A549 (cell line): ENCODE data around the gene RPS25. TPM values are rescaled to one million over a fixed set of nuclear protein-coding genes. Genes with fewer than 3 reads are reported as not detected.

Experiments
- ATAC-seq, 2 experiments: fragments of 200-7000 bp in 1 of 2; fragments of >200 bp in 1 of 2; cut with Nextera tagmentation in 1 of 2; cut with Tn5 transposase in 1 of 2; 3 replicates each; pipeline versions ENCODE4 v1.8.0 to v1.9.1; 2018 to 2020; ENCODE audit warnings: mild to moderate bottlenecking in 1 of 2, moderate library complexity in 1 of 2
- CTCF ChIA-PET: fragments of 300-600 bp; sonication (Branson Sonifier 250); formaldehyde crosslinking; extraction: SDS; loops from one replicate; lab custom pipeline; 2021; ENCODE audit warnings: antibody characterized with exemption, inconsistent platforms; lab: Yijun Ruan, JAX
- POLR2A ChIA-PET: fragments of 350-600 bp; formaldehyde crosslinking; extraction: SDS; loops from one replicate; lab custom pipeline; 2021; ENCODE audit warnings: antibody characterized with exemption, inconsistent platforms; lab: Yijun Ruan, JAX
- DNase-seq, 2 experiments: peaks; one replicate each; pipeline versions ENCODE4 v3.0.0 to v3.0.0-alpha.2; 2011 to 2016; ENCODE audit warnings: low read depth in 1 of 2, low spot score in 1 of 2
- FAIRE-seq: peaks from 2 replicates; lab custom pipeline; 2011; peaks lifted over from hg19 to GRCh38; lab: Jason Lieb, UNC
- H3K27ac ChIP-seq, 2 experiments: fragments of >200 bp; sonication (Bioruptor Twin); formaldehyde crosslinking; 3 replicates each; pipeline ENCODE4 v1.5.1; 2016 to 2017
- H3K4me1 ChIP-seq: fragments of >200 bp; sonication (Bioruptor Twin); formaldehyde crosslinking; 3 replicates; pipeline ENCODE4 v1.6.1; 2016
- H3K4me2 ChIP-seq: fragments of >200 bp; sonication (Bioruptor Twin); formaldehyde crosslinking; 3 replicates; pipeline ENCODE4 v1.6.1; 2016
- H3K4me3 ChIP-seq: fragments of >200 bp; sonication (Bioruptor Twin); formaldehyde crosslinking; 3 replicates; pipeline ENCODE4 v1.5.1; 2016
- H3K9me3 ChIP-seq: fragments of >200 bp; sonication (Bioruptor Twin); formaldehyde crosslinking; 3 replicates; pipeline ENCODE4 v1.6.1; 2016
- ATOH8 ChIP-seq: fragments of 250-450 bp; sonication (Bioruptor Pico); IDR thresholded peaks from 2 replicates; pipeline ENCODE4 v1.5.0; 2020; ENCODE audit warnings: low read depth, mild to moderate bottlenecking, moderate library complexity
- BHLHE40 ChIP-seq: IDR thresholded peaks from 2 replicates; pipeline ENCODE4 v1.6.1; 2012; ENCODE audit warnings: low read depth, low read length, inconsistent platforms
- CBX2 ChIP-seq: fragments of 200-600 bp; sonication (generic); IDR thresholded peaks from 2 replicates; pipeline ENCODE4 v1.6.1; 2016; ENCODE audit warnings: low read depth, mild to moderate bottlenecking, borderline replicate concordance
- CHD4 ChIP-seq: fragments of 200-600 bp; sonication (generic); IDR thresholded peaks from 2 replicates; pipeline ENCODE4 v1.6.1; 2016; ENCODE audit warnings: antibody characterized with exemption, mild to moderate bottlenecking, borderline replicate concordance
- CTCF ChIP-seq: fragments of >200 bp; sonication (Bioruptor Twin); formaldehyde crosslinking; IDR thresholded peaks from 3 replicates; pipeline ENCODE4 v1.5.1; 2016
- E2F6 ChIP-seq: IDR thresholded peaks from 2 replicates; pipeline ENCODE4 v1.6.1; 2012; ENCODE audit warnings: low read depth, borderline replicate concordance
- ELK1 ChIP-seq: fragments of 150-350 bp; IDR thresholded peaks from 2 replicates; pipeline ENCODE4 v1.6.1; 2014; ENCODE audit warnings: low read depth, mild to moderate bottlenecking, low read length
- FOSB ChIP-seq: fragments of 250-450 bp; sonication (Bioruptor Pico); IDR thresholded peaks from 2 replicates; pipeline ENCODE4 v1.5.0; 2020; ENCODE audit warnings: mild to moderate bottlenecking, moderate library complexity
- HEYL ChIP-seq: fragments of 250-450 bp; sonication (Bioruptor Pico); IDR thresholded peaks from 2 replicates; pipeline ENCODE4 v1.8.0; 2021; ENCODE audit warnings: mild to moderate bottlenecking, moderate library complexity
- HOXA7 ChIP-seq: fragments of 250-450 bp; sonication (Bioruptor Pico); IDR thresholded peaks from 2 replicates; pipeline ENCODE4 v1.5.0; 2020; ENCODE audit warnings: mild to moderate bottlenecking, moderate library complexity
- HOXB13 ChIP-seq: fragments of 250-450 bp; sonication (Bioruptor Pico); IDR thresholded peaks from 2 replicates; pipeline ENCODE4 v1.5.0; 2020; ENCODE audit warnings: low read depth, mild to moderate bottlenecking, moderate library complexity
- HOXB5 ChIP-seq: fragments of 250-450 bp; sonication (Bioruptor Pico); IDR thresholded peaks from 2 replicates; pipeline ENCODE4 v1.5.0; 2020; ENCODE audit warnings: mild to moderate bottlenecking, moderate library complexity
- KDM5A ChIP-seq: fragments of 200-600 bp; sonication (generic); IDR thresholded peaks from 2 replicates; pipeline ENCODE4 v1.6.1; 2016; ENCODE audit warnings: antibody characterized with exemption, mild to moderate bottlenecking
- PHF8 ChIP-seq: fragments of 200-600 bp; sonication (generic); IDR thresholded peaks from 2 replicates; pipeline ENCODE4 v1.6.1; 2016; ENCODE audit warnings: low read depth, mild to moderate bottlenecking, antibody characterized with exemption, moderate library complexity, borderline replicate concordance
- POLR2AphosphoS2 ChIP-seq: conservative IDR thresholded peaks from 2 replicates; pipeline ENCODE4 v1.6.1; 2012; ENCODE audit warnings: low read length, improper control_type of control experiment, inconsistent platforms
- RAD21 ChIP-seq, 2 experiments: fragments of >200 bp in 1 of 2; sonication (Bioruptor Twin) in 1 of 2; formaldehyde crosslinking in 1 of 2; IDR thresholded peaks in 1 of 2; conservative IDR thresholded peaks in 1 of 2; 2 replicates in 1 of 2; 3 replicates in 1 of 2; pipeline ENCODE4 v1.6.1; 2012 to 2018; ENCODE audit warnings: inconsistent platforms in 1 of 2
- RARB ChIP-seq: fragments of 250-450 bp; sonication (Bioruptor Pico); IDR thresholded peaks from 2 replicates; pipeline ENCODE4 v1.8.0; 2021; ENCODE audit warnings: mild to moderate bottlenecking, moderate library complexity
- RCOR1 ChIP-seq: fragments of 150-350 bp; IDR thresholded peaks from 2 replicates; pipeline ENCODE4 v1.6.1; 2014; ENCODE audit warnings: antibody characterized with exemption, low read length, low read depth
- REST ChIP-seq: fragments of 200-600 bp; sonication (generic); IDR thresholded peaks from 2 replicates; pipeline ENCODE4 v1.6.1; 2016; ENCODE audit warnings: antibody characterized with exemption, mild to moderate bottlenecking, moderate library complexity
- USF2 ChIP-seq: fragments of 450-650 bp; IDR thresholded peaks from 2 replicates; pipeline ENCODE4 v1.6.1; 2014; ENCODE audit warnings: antibody characterized with exemption
- WGBS: methylation state at CpG from one replicate; pipeline ENCODE4 v1.1.6; 2017; ENCODE audit errors: missing lambda C conversion rate; 5-methylcytosine and 5-hydroxymethylcytosine counted together
- polyA plus RNA-seq, 4 experiments: library from polyadenylated mRNA; depleted of rRNA in 3 of 4; stranded (reverse); fragments of >200 nt; fragmentation: RNase III in 1 of 4; extraction: RNeasy Plus Mini Kit Qiagen cat#74134 plus additional on column Dnase treatment in 1 of 4; gene quantifications; 2 replicates in 3 of 4; 3 replicates in 1 of 4; pipeline ENCODE4 v1.2.3, GENCODE V29; 2011 to 2017

RPS25 gene
- polyA plus RNA-seq, 2 of the 4 experiments (the other 2 are of a cell fraction) = 844 to 1,517 TPM

GRCh38 chr11:119056421-119056999 lies 38.4 kb upstream of the RPS25 start:
- Histone ChIP-seq H3K27ac (peak overlapping the region; percentile 90 to 95), H3K4me2 (peak overlapping the region; percentile 95), H3K4me1 (peaks cover 11% of the 10 kb centered on the region; the same call in 2 of the 3 replicates), H3K9me3 (no peaks in the 10 kb centered on the region), H3K4me3 (peak overlapping the region; percentile 82)
- no peak for FAIRE-seq
- peak; percentile 41 to 59 for ATAC-seq
- CTCF ChIA-PET = interaction anchor here (0.9 to 2.6 kb wide), 10 partner anchors 9 to 367 kb away, joined by 3 to 8 read pairs (median 4); partner anchors contain the start of genes CENATAC and VPS11
- peak in 1 of 2 experiments; percentile 13 for DNase-seq
- peak; percentile 80 for TF ChIP-seq PHF8
- TF ChIP-seq HEYL (CRISPR knock-in tag) = no peak
- POLR2A ChIA-PET = interaction anchor here (0.6 to 1.9 kb wide), 7 partner anchors 9 to 46 kb away, joined by 3 to 9 read pairs (median 4); partner anchors contain the start of genes DPAGT1 and VPS11
- 0% methylated on average over 9 of the region's 48 CpGs for WGBS

- ATAC-seq = peak; percentile 41 to 65; a peak in 4 of 6 replicates
- WGBS = 38% methylated on average over 6 of the region's 6 CpGs
- DNase-seq = peak; percentile 57 to 63
- CTCF ChIA-PET = interaction anchor here (0.6 to 2.6 kb wide), 12 partner anchors 8 to 366 kb away, joined by 3 to 8 read pairs (median 4); partner anchors contain the start of genes CENATAC and VPS11
- Histone ChIP-seq H3K4me2 (peak overlapping the region; percentile 95), H3K4me3 (peak overlapping the region; percentile 82), H3K4me1 (peaks cover 11% of the 10 kb centered on the region; the same call in 2 of the 3 replicates), H3K27ac (peak overlapping the region; percentile 90 to 95), H3K9me3 (no peaks in the 10 kb centered on the region)
- POLR2A ChIA-PET = interaction anchor here (0.9 to 1.9 kb wide), 4 partner anchors 9 to 39 kb away, joined by 5 to 9 read pairs (median 6); partner anchors contain the start of gene VPS11
- no peak for FAIRE-seq
- no peak for TF ChIP-seq E2F6
- no peak for TF ChIP-seq POLR2AphosphoS2
- peak in 1 of 2 experiments; percentile 26; a peak in 1 of 5 replicates for TF ChIP-seq RAD21 (conservative IDR thresholded peaks at IDR 0.05 in 1 of 2, IDR thresholded peaks at IDR 0.05 in 1 of 2)
- no peak for TF ChIP-seq CBX2
- TF ChIP-seq KDM5A = no peak
- TF ChIP-seq HOXB5 = no peak
- TF ChIP-seq CHD4 = no peak
- TF ChIP-seq USF2 = no peak
- no peak for TF ChIP-seq BHLHE40
- no peak for TF ChIP-seq FOSB (CRISPR knock-in tag)
- TF ChIP-seq HOXB13 (CRISPR knock-in tag) = no peak
- TF ChIP-seq CTCF = peak; percentile 22; the same call in 2 of the 3 replicates
These were observed 37.8 kb upstream of the RPS25 start for GRCh38 chr11:119055901-119056300.

- no peak overlapping the region for H3K27ac ChIP-seq
- FAIRE-seq (no peak), DNase-seq (no peak), ATAC-seq (no peak)
- CTCF ChIA-PET = interaction anchor here (1.4 to 2.3 kb wide), 2 partner anchors 23 to 365 kb away, joined by 3 to 7 read pairs; no protein-coding TSS in a partner anchor
- POLR2A ChIA-PET = no interaction called here
- H3K4me1 ChIP-seq = peaks cover 11% of the 10 kb centered on the region; the same call in 2 of the 3 replicates
- H3K4me2 ChIP-seq = no peak overlapping the region
- no peak overlapping the region for H3K4me3 ChIP-seq
- 94% methylated on average over 7 of the region's 10 CpGs for WGBS
- H3K9me3 ChIP-seq = no peaks in the 10 kb centered on the region
- TF ChIP-seq RCOR1 (no peak), RARB (CRISPR knock-in tag) (no peak), HOXA7 (CRISPR knock-in tag) (no peak), USF2 (no peak), ATOH8 (CRISPR knock-in tag) (no peak), ELK1 (no peak), REST (no peak), POLR2AphosphoS2 (no peak)
These were observed 36.3 kb upstream of the RPS25 start for GRCh38 chr11:119054418-119054817.
